Mesendoderm (in vitro differentiated cells): ENCODE data around the gene SOX5.
A peak's percentile ranks its signal among the peaks of the same experiment; 100 is the strongest.

Experiments
- DNase-seq: peaks from one replicate; pipeline ENCODE4 v3.0.0; 2013
- H2AK5ac ChIP-seq: 2 replicates; pipeline ENCODE4 v1.6.1; 2013; ENCODE audit warnings: low read length, inconsistent platforms
- H2BK120ac ChIP-seq: 2 replicates; pipeline ENCODE4 v1.6.1; 2013; ENCODE audit warnings: low read depth, mild to moderate bottlenecking, low read length, moderate library complexity, mixed read lengths
- H2BK15ac ChIP-seq: replicated peaks from 2 replicates; pipeline ENCODE4 v1.6.1; 2013; ENCODE audit warnings: low read depth, mild to moderate bottlenecking, moderate library complexity
- H2BK5ac ChIP-seq: 2 replicates; pipeline ENCODE4 v1.6.1; 2013; ENCODE audit warnings: low read length, inconsistent platforms
- H3K18ac ChIP-seq: 2 replicates; pipeline ENCODE4 v1.6.1; 2013; ENCODE audit warnings: mild to moderate bottlenecking, low read length, mixed read lengths
- H3K23ac ChIP-seq: one replicate; pipeline ENCODE4 v1.6.1; 2013; ENCODE audit warnings: low read length
- H3K27ac ChIP-seq: 2 replicates; pipeline ENCODE4 v1.5.1; 2013; ENCODE audit warnings: low read depth, mild to moderate bottlenecking, inconsistent platforms, low read length, moderate library complexity
- H3K27me3 ChIP-seq: 2 replicates; pipeline ENCODE4 v1.6.1; 2013; ENCODE audit warnings: low read length, control low read depth, mild to moderate bottlenecking, inconsistent platforms; ENCODE audit not compliant: insufficient read depth, poor library complexity
- H3K36me3 ChIP-seq: 2 replicates; pipeline ENCODE4 v1.6.1; 2013; ENCODE audit warnings: low read length, inconsistent platforms; ENCODE audit not compliant: control insufficient read depth, insufficient read depth
- H3K4ac ChIP-seq: one replicate; pipeline ENCODE4 v1.6.1; 2013; ENCODE audit warnings: low read depth, mild to moderate bottlenecking, low read length, moderate library complexity
- H3K4me1 ChIP-seq: 2 replicates; pipeline ENCODE4 v1.6.1; 2013; ENCODE audit warnings: low read depth, low read length, inconsistent platforms; ENCODE audit not compliant: control insufficient read depth
- H3K4me2 ChIP-seq: 2 replicates; pipeline ENCODE4 v1.6.1; 2013; ENCODE audit warnings: low read length
- H3K4me3 ChIP-seq: 2 replicates; pipeline ENCODE4 v1.5.1; 2013; ENCODE audit warnings: mild to moderate bottlenecking, low read length
- H3K56ac ChIP-seq: one replicate; pipeline ENCODE4 v1.6.1; 2013; ENCODE audit warnings: low read length
- H3K79me1 ChIP-seq: 2 replicates; pipeline ENCODE4 v1.6.1; 2013; ENCODE audit warnings: low read length, inconsistent platforms
- H3K79me2 ChIP-seq: 2 replicates; pipeline ENCODE4 v1.6.1; 2013; ENCODE audit warnings: mild to moderate bottlenecking, low read length; ENCODE audit not compliant: control insufficient read depth, insufficient read depth
- H3K9ac ChIP-seq: 2 replicates; pipeline ENCODE4 v1.6.1; 2013; ENCODE audit warnings: low read length, inconsistent platforms
- H4K5ac ChIP-seq: one replicate; pipeline ENCODE4 v1.6.1; 2013; ENCODE audit warnings: low read length
- H4K8ac ChIP-seq: one replicate; pipeline ENCODE4 v1.6.1; 2013; ENCODE audit warnings: low read depth, mild to moderate bottlenecking, control low read depth, low read length, moderate library complexity
- WGBS: extraction: QIAGEN DNeasy Blood & Tissue Kit; methylation state at CpG from one replicate; pipeline ENCODE4 v1.1.7; 2013; ENCODE audit warnings: low lambda C conversion rate, missing lambda C conversion rate; ENCODE audit not compliant: insufficient coverage; ENCODE audit errors: extremely low coverage; 5-methylcytosine and 5-hydroxymethylcytosine counted together

The SOX5 gene

GRCh38 chr12:23929906-23930305, 19.6 kb downstream of the SOX5 start:
- no peak overlapping the region for H2BK120ac ChIP-seq

GRCh38 chr12:23927907-23928306, 21.6 kb downstream of the SOX5 start:
- Histone ChIP-seq H3K4me1 (no peaks in the 10 kb centered on the region), H4K8ac (no peak overlapping the region), H3K27me3 (no peaks in the 10 kb centered on the region), H3K56ac (no peak overlapping the region), H3K27ac (no peak overlapping the region), H3K23ac (no peak overlapping the region), H2AK5ac (no peak overlapping the region), H2BK15ac (no peak overlapping the region), H2BK5ac (no peak overlapping the region), H3K79me2 (no peaks in the 10 kb centered on the region), H3K36me3 (no peaks in the 10 kb centered on the region), H3K4ac (no peak overlapping the region), H3K4me2 (no peak overlapping the region), H3K18ac (peak overlapping the region; percentile 28), H2BK120ac (no peak overlapping the region), H3K9ac (no peak overlapping the region), H3K79me1 (no peaks in the 10 kb centered on the region), H4K5ac (no peak overlapping the region), H3K4me3 (no peak overlapping the region)
- WGBS = no CpG with 5 or more reads among the region's 3 CpGs
- peak; percentile 21 for DNase-seq

More at GRCh38 chr12:23929906-23930305, 19.6 kb downstream of the SOX5 start:
- no peaks in the 10 kb centered on the region for H3K79me2 ChIP-seq
- H2AK5ac ChIP-seq = no peak overlapping the region
- H4K8ac ChIP-seq = no peak overlapping the region
- H4K5ac ChIP-seq = no peak overlapping the region
- no peak overlapping the region for H3K23ac ChIP-seq
- no peaks in the 10 kb centered on the region for H3K79me1 ChIP-seq
- H3K4me1 ChIP-seq = no peaks in the 10 kb centered on the region
- no peaks in the 10 kb centered on the region for H3K27me3 ChIP-seq
- H3K27ac ChIP-seq = no peak overlapping the region
- H3K4me2 ChIP-seq = no peak overlapping the region
- H3K56ac ChIP-seq = no peak overlapping the region
- H3K4me3 ChIP-seq = no peak overlapping the region
- H3K9ac ChIP-seq = no peak overlapping the region
- no peak for DNase-seq
- no peak overlapping the region for H2BK15ac ChIP-seq
- 100% methylated on average over 1 of the region's 2 CpGs for WGBS
- H3K18ac ChIP-seq = no peak overlapping the region
- no peak overlapping the region for H3K4ac ChIP-seq
- no peaks in the 10 kb centered on the region for H3K36me3 ChIP-seq
- no peak overlapping the region for H2BK5ac ChIP-seq

- H3K27ac ChIP-seq = no peak overlapping the region
- no peak overlapping the region for H2BK5ac ChIP-seq
- no peak overlapping the region for H3K56ac ChIP-seq
- no peak overlapping the region for H2BK120ac ChIP-seq
- no peaks in the 10 kb centered on the region for H3K79me1 ChIP-seq
- no CpG with 5 or more reads among the region's 5 CpGs for WGBS
- no peak overlapping the region for H4K8ac ChIP-seq
- no peak overlapping the region for H2AK5ac ChIP-seq
- no peaks in the 10 kb centered on the region for H3K36me3 ChIP-seq
- H3K4me2 ChIP-seq = no peak overlapping the region
- no peak overlapping the region for H3K4ac ChIP-seq
- no peak overlapping the region for H3K23ac ChIP-seq
- H2BK15ac ChIP-seq = no peak overlapping the region
- DNase-seq = no peak
- H3K9ac ChIP-seq = no peak overlapping the region
- H3K18ac ChIP-seq = peak overlapping the region; percentile 30
- H3K79me2 ChIP-seq = no peaks in the 10 kb centered on the region
- H3K4me3 ChIP-seq = no peak overlapping the region
- H3K4me1 ChIP-seq = no peaks in the 10 kb centered on the region
- H3K27me3 ChIP-seq = no peaks in the 10 kb centered on the region
- H4K5ac ChIP-seq = no peak overlapping the region
These were observed 28.2 kb downstream of the SOX5 start for GRCh38 chr12:23921099-23921856.

DNA sequence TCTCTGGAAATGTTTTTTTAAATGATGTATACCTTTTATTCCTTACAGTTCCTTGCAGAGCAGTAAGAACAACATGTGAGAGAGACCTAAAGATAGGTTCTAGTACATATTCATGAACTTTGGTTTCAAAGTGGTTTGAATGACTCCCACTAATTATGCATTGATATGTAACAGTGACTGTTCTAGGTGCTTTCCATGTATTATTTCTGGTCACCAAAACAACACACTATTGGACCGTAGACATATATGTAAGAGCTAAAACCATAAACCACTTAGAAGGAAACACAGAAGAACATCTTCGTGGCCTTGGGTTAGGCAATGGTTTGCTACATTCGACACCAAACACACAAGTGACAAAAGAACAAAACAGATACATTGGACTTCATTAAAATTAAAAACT, 37.9 kb downstream of the SOX5 start:
- H3K36me3 ChIP-seq = no peaks in the 10 kb centered on the region
- H2BK120ac ChIP-seq = no peak overlapping the region
- no peaks in the 10 kb centered on the region for H3K79me2 ChIP-seq
- no peak overlapping the region for H3K23ac ChIP-seq
- no peak overlapping the region for H2AK5ac ChIP-seq
- no peak for DNase-seq
- H3K27ac ChIP-seq = no peak overlapping the region
- no peaks in the 10 kb centered on the region for H3K4me1 ChIP-seq
- H4K8ac ChIP-seq = no peak overlapping the region
- H3K79me1 ChIP-seq = no peaks in the 10 kb centered on the region
- no peak overlapping the region for H4K5ac ChIP-seq
- H3K18ac ChIP-seq = no peak overlapping the region
- no peak overlapping the region for H2BK5ac ChIP-seq
- H3K4me2 ChIP-seq = no peak overlapping the region
- no peaks in the 10 kb centered on the region for H3K27me3 ChIP-seq
- WGBS = no CpG with 5 or more reads among the region's 3 CpGs
- H3K4ac ChIP-seq = no peak overlapping the region
- no peak overlapping the region for H3K9ac ChIP-seq
- no peak overlapping the region for H3K4me3 ChIP-seq
- H3K56ac ChIP-seq = no peak overlapping the region
- H2BK15ac ChIP-seq = no peak overlapping the region

DNA sequence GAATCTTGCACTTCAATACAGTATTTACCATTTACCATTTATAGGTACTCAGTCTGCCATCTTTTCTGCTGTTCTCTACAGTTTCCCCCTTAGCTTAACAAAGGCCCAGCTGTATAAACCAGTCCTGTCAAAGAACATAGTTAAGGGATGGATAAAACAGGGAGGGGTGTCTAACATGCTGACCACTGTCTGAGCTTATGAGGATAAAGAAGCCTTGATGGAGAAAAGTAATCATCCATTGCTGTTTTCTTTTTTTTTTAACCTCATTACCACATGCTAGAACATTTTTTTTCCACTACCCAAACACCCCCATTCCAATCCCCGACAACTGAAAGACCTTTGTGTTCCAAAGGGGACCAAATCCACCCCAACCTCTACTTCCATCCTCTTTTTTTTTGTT, 39.9 kb downstream of the SOX5 start:
- Histone ChIP-seq H3K4ac (no peak overlapping the region), H3K79me1 (no peaks in the 10 kb centered on the region), H2BK120ac (no peak overlapping the region), H3K18ac (no peak overlapping the region), H3K9ac (no peak overlapping the region), H3K27me3 (no peaks in the 10 kb centered on the region), H3K4me1 (peaks cover 2% of the 10 kb centered on the region), H4K8ac (no peak overlapping the region), H3K27ac (no peak overlapping the region), H4K5ac (no peak overlapping the region), H3K79me2 (no peaks in the 10 kb centered on the region), H2BK15ac (no peak overlapping the region), H3K4me3 (no peak overlapping the region), H3K56ac (no peak overlapping the region), H3K23ac (no peak overlapping the region), H2AK5ac (no peak overlapping the region), H2BK5ac (no peak overlapping the region), H3K4me2 (no peak overlapping the region), H3K36me3 (no peaks in the 10 kb centered on the region)
- WGBS = no CpG with 5 or more reads among the region's 1 CpG
- DNase-seq = no peak

DNA sequence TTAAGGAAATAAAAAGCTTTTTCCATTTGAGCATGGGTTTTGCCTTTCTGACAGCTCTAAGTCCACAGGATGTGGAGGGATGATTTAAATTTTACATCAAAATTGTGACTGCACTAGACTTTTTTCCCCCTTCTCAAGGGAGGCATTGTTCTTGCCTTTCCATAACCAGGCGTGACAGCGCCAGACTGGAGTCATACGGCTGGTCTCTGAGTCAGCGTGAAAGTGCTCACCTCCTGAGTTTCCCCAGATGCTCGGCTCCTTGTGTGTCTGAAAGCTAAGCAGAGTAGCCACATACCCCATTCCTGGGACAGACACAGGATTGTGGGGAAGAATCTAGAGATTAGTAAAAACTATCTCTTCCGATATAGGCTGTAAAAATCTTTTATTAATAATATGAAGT, 43.1 kb downstream of the SOX5 start:
- H3K23ac ChIP-seq = no peak overlapping the region
- no peak overlapping the region for H3K4ac ChIP-seq
- no peak overlapping the region for H3K4me2 ChIP-seq
- no CpG with 5 or more reads among the region's 6 CpGs for WGBS
- H2BK15ac ChIP-seq = no peak overlapping the region
- H3K36me3 ChIP-seq = no peaks in the 10 kb centered on the region
- peaks cover 2% of the 10 kb centered on the region for H3K4me1 ChIP-seq
- no peak overlapping the region for H4K8ac ChIP-seq
- H2BK5ac ChIP-seq = no peak overlapping the region
- H3K79me2 ChIP-seq = no peaks in the 10 kb centered on the region
- no peak overlapping the region for H2AK5ac ChIP-seq
- H3K79me1 ChIP-seq = no peaks in the 10 kb centered on the region
- no peak overlapping the region for H4K5ac ChIP-seq
- DNase-seq = peak; percentile 93
- no peak overlapping the region for H3K4me3 ChIP-seq
- no peak overlapping the region for H3K27ac ChIP-seq
- H3K27me3 ChIP-seq = no peaks in the 10 kb centered on the region
- H3K56ac ChIP-seq = no peak overlapping the region
- H2BK120ac ChIP-seq = no peak overlapping the region
- no peak overlapping the region for H3K18ac ChIP-seq
- H3K9ac ChIP-seq = no peak overlapping the region
